HepG2 (cell line): ENCODE measurements around the gene CSNK1G1. TPM values are rescaled to one million over a fixed set of nuclear protein-coding genes. Genes with fewer than 3 reads are reported as not detected.

Experiments
- ATF2 ChIP-seq: sonication (generic); formaldehyde crosslinking; IDR thresholded peaks from 2 replicates; pipeline ENCODE4 v1.4.0; 2020; ENCODE audit warnings: missing genetic modification reagents
- FOSL2 ChIP-seq: sonication (generic); formaldehyde crosslinking; IDR thresholded peaks from 2 replicates; pipeline ENCODE4 v1.4.0; 2020; ENCODE audit warnings: missing genetic modification reagents
- FOXK2 ChIP-seq: fragments of 450-650 bp; IDR thresholded peaks from 2 replicates; pipeline ENCODE4 v1.6.1; 2016
- MAFK ChIP-seq, 2 experiments: IDR thresholded peaks in 1 of 2; conservative IDR thresholded peaks in 1 of 2; 2 replicates each; pipeline ENCODE4 v1.6.1; 2011; ENCODE audit warnings: improper control_type of control experiment in 2 of 2, low read length in 2 of 2
- MIER3 ChIP-seq: IDR thresholded peaks from 2 replicates; pipeline ENCODE4 v1.6.1; 2016; ENCODE audit warnings: missing compliant biosample characterization, borderline replicate concordance
- NFATC3 ChIP-seq: sonication (generic); formaldehyde crosslinking; IDR thresholded peaks from 2 replicates; pipeline ENCODE4 v1.5.1; 2020; ENCODE audit warnings: mild to moderate bottlenecking, missing genetic modification reagents
- NFE2L2 ChIP-seq: fragments of 150-350 bp; IDR thresholded peaks from 2 replicates; pipeline ENCODE4 v1.6.1; 2014; ENCODE audit warnings: low read length
- PRPF4 ChIP-seq: fragments of 200-400 bp; formaldehyde crosslinking; IDR thresholded peaks from 2 replicates; pipeline ENCODE4 v1.6.1; 2016; ENCODE audit warnings: low read length, low read depth; ENCODE audit not compliant: poor library complexity, severe bottlenecking
- RFX3 ChIP-seq: IDR thresholded peaks from 2 replicates; pipeline ENCODE4 v1.6.1; 2016; ENCODE audit warnings: missing biosample characterization, missing genetic modification reagents
- SAP130 ChIP-seq: IDR thresholded peaks from 2 replicates; pipeline ENCODE4 v1.6.1; 2016; ENCODE audit warnings: low read depth
- SMAD3 ChIP-seq: sonication (generic); formaldehyde crosslinking; IDR thresholded peaks from 2 replicates; pipeline ENCODE4 v1.4.0; 2020; ENCODE audit warnings: missing genetic modification reagents
- TCF12 ChIP-seq, 2 experiments: fragments of 450-650 bp in 1 of 2; sonication (generic) in 1 of 2; formaldehyde crosslinking in 1 of 2; IDR thresholded peaks; 2 replicates each; pipeline versions ENCODE4 v1.6.1 to v1.8.0; 2017 to 2022; ENCODE audit warnings: antibody characterized with exemption in 1 of 2, mild to moderate bottlenecking in 1 of 2, missing genetic modification reagents in 1 of 2, moderate library complexity in 1 of 2
- TERF1 ChIP-seq: sonication (generic); formaldehyde crosslinking; IDR thresholded peaks from 2 replicates; pipeline ENCODE4 v1.8.0; 2022; ENCODE audit warnings: mild to moderate bottlenecking, missing genetic modification reagents, moderate library complexity
- TP53 ChIP-seq: sonication (generic); formaldehyde crosslinking; conservative IDR thresholded peaks from 2 replicates; pipeline ENCODE4 v1.4.0; 2020; ENCODE audit warnings: missing genetic modification reagents
- ZBTB46 ChIP-seq: sonication (generic); formaldehyde crosslinking; IDR thresholded peaks from 2 replicates; pipeline ENCODE4 v1.4.0; 2020; ENCODE audit warnings: mild to moderate bottlenecking, missing genetic modification reagents, borderline replicate concordance
- ZNF12 ChIP-seq: sonication (generic); formaldehyde crosslinking; IDR thresholded peaks from 2 replicates; pipeline ENCODE4 v1.5.0; 2020; ENCODE audit warnings: missing genetic modification reagents
- ZNF367 ChIP-seq: sonication (generic); formaldehyde crosslinking; IDR thresholded peaks from 2 replicates; pipeline ENCODE4 v1.4.0; 2020; ENCODE audit warnings: missing genetic modification reagents, borderline replicate concordance
- ZNF580 ChIP-seq: IDR thresholded peaks from 2 replicates; pipeline ENCODE4 v1.6.1; 2016; ENCODE audit warnings: low read depth, borderline replicate concordance
- ZNF720 ChIP-seq: sonication (generic); formaldehyde crosslinking; IDR thresholded peaks from 2 replicates; pipeline ENCODE4 v1.4.0; 2020; ENCODE audit warnings: missing genetic modification reagents
- ZNF777 ChIP-seq: sonication (generic); formaldehyde crosslinking; IDR thresholded peaks from 2 replicates; pipeline ENCODE4 v1.4.0; 2020; ENCODE audit warnings: missing genetic modification reagents
- ZZZ3 ChIP-seq: sonication (generic); formaldehyde crosslinking; IDR thresholded peaks from 2 replicates; pipeline ENCODE4 v1.4.0; 2020; ENCODE audit warnings: missing genetic modification reagents, mild to moderate bottlenecking, borderline replicate concordance
- polyA plus RNA-seq, 8 experiments: library from polyadenylated mRNA; depleted of rRNA in 3 of 8; stranded (reverse) in 7 of 8; unstranded in 1 of 8; fragments of >200 nt; fragmentation: Illumina TruSeq in 4 of 8; extraction: Trizol in 4 of 8; gene quantifications; 2 replicates each; pipeline versions ENCODE4 v1.2.1 to v1.2.3, GENCODE V29; 2011 to 2016; ENCODE audit warnings: low read depth in 4 of 8, missing spikeins in 1 of 8, mixed read lengths in 1 of 8; ENCODE audit not compliant: insufficient read depth in 1 of 8
- total RNA-seq, 5 experiments: library from RNA; depleted of rRNA; stranded (reverse); fragments of >200 nt; fragmentation: Illumina TruSeq; extraction: Trizol; gene quantifications; 2 replicates each; pipeline ENCODE4 v1.2.3, GENCODE V29; 2016; ENCODE audit warnings: low read depth in 1 of 5
- TF ChIP-seq, protein P1 (sequence below): sonication (generic); formaldehyde crosslinking; IDR thresholded peaks from 2 replicates; pipeline ENCODE4 v1.8.0; 2022; ENCODE audit warnings: mild to moderate bottlenecking, missing genetic modification reagents, moderate library complexity
- TF ChIP-seq, protein P2 (sequence below), 2 experiments: sonication (generic) in 1 of 2; formaldehyde crosslinking in 1 of 2; IDR thresholded peaks; 2 replicates each; pipeline versions ENCODE4 v1.4.0 to v1.6.1; 2018 to 2020; ENCODE audit warnings: missing genetic modification reagents in 2 of 2, borderline replicate concordance in 1 of 2, low read depth in 1 of 2, mild to moderate bottlenecking in 1 of 2, missing biosample characterization in 1 of 2

Gene CSNK1G1
- total and polyA plus RNA-seq, 2 of the 13 experiments (the other 11 are each of a cell fraction or from before 2014, with no cell fraction given) = 8.5 to 12.6 TPM

GRCh38 chr15:64246364-64247189, 109.4 kb downstream of the CSNK1G1 start (continued):
- TF ChIP-seq SMAD3 (CRISPR knock-in tag) (no peak), MAFK (conservative IDR thresholded peaks at IDR 0.05 in 1 of 2, IDR thresholded peaks at IDR 0.05 in 1 of 2; ENCODE audit: low read length in 2 of 2) (peak in 1 of 2 experiments; percentile 10; a peak in 1 of 4 replicates), NFE2L2 (peak; percentile 52; the same call in 1 of the 2 replicates), TP53 (CRISPR knock-in tag) (no peak), ZNF777 (CRISPR knock-in tag) (no peak), ZBTB46 (no peak), ZNF12 (CRISPR knock-in tag) (peak; percentile 51; the same call in 1 of the 2 replicates), MIER3 (CRISPR knock-in tag) (peak; percentile 61; the same call in 1 of the 2 replicates), TCF12 (IDR thresholded peaks at IDR 0.05) (no peak), TCF12 (CRISPR knock-in tag; IDR thresholded peaks at IDR 0.05) (no peak), ZZZ3 (CRISPR knock-in tag) (no peak), SAP130 (CRISPR knock-in tag) (peak; percentile 65), ATF2 (no peak), FOXK2 (no peak), ZNF580 (CRISPR knock-in tag) (no peak), RFX3 (CRISPR knock-in tag) (no peak), FOSL2 (CRISPR knock-in tag) (peak; percentile 92), PRPF4 (no peak), NFATC3 (no peak), TERF1 (no peak), ZNF720 (CRISPR knock-in tag) (no peak), ZNF367 (CRISPR knock-in tag) (no peak)
- TF ChIP-seq, protein P1, sequence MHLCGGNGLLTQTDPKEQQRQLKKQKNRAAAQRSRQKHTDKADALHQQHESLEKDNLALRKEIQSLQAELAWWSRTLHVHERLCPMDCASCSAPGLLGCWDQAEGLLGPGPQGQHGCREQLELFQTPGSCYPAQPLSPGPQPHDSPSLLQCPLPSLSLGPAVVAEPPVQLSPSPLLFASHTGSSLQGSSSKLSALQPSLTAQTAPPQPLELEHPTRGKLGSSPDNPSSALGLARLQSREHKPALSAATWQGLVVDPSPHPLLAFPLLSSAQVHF = no peak
- TF ChIP-seq, protein P2, sequence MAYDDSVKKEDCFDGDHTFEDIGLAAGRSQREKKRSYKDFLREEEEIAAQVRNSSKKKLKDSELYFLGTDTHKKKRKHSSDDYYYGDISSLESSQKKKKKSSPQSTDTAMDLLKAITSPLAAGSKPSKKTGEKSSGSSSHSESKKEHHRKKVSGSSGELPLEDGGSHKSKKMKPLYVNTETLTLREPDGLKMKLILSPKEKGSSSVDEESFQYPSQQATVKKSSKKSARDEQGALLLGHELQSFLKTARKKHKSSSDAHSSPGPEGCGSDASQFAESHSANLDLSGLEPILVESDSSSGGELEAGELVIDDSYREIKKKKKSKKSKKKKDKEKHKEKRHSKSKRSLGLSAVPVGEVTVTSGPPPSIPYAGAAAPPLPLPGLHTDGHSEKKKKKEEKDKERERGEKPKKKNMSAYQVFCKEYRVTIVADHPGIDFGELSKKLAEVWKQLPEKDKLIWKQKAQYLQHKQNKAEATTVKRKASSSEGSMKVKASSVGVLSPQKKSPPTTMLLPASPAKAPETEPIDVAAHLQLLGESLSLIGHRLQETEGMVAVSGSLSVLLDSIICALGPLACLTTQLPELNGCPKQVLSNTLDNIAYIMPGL (CRISPR knock-in tag; IDR thresholded peaks at IDR 0.05; ENCODE audit: borderline replicate concordance in 1 of 2, low read depth in 1 of 2) = no peak
